GM18868 (cell line): ENCODE results near the gene HTR3D.
"Not testable (repeated sequence)": the region's sequence is repeated elsewhere in the genome, so short reads cannot be mapped to it uniquely, and the experiment has no call there.

Source experiments
- ATAC-seq: cut with Tn5 transposase; IDR thresholded peaks from one replicate; pipeline ENCODE4 v1.9.1; 2021; ENCODE audit warnings: mild to moderate bottlenecking, moderate library complexity; ENCODE audit not compliant: unreplicated experiment

HTR3D gene

GRCh38 chr3:184062637-184063036 is 31.1 kb downstream of the HTR3D start:
- no peak for ATAC-seq

GRCh38 chr3:184066211-184066610 is 34.7 kb downstream of the HTR3D start:
- ATAC-seq, result no peak

GRCh38 chr3:184067573-184068055 is 36.1 kb downstream of the HTR3D start:
- ATAC-seq, result no peak

GRCh38 chr3:184068344-184068743 is 36.8 kb downstream of the HTR3D start:
- ATAC-seq, result no peak

GRCh38 chr3:184071142-184071541 is 39.6 kb downstream of the HTR3D start:
- not testable (repeated sequence) for ATAC-seq

GRCh38 chr3:184073621-184074020 is 42.1 kb downstream of the HTR3D start:
- no peak for ATAC-seq

- no peak for ATAC-seq
These were observed 44.4 kb downstream of the HTR3D start for GRCh38 chr3:184075901-184076300.

- no peak for ATAC-seq
These were observed 46.3 kb downstream of the HTR3D start for GRCh38 chr3:184077881-184078280.

- no peak for ATAC-seq
These were observed 47.3 kb downstream of the HTR3D start for GRCh38 chr3:184078851-184079250.

GRCh38 chr3:184081116-184081830 is 49.7 kb downstream of the HTR3D start:
- no peak for ATAC-seq

GRCh38 chr3:184082034-184082433 is 50.5 kb downstream of the HTR3D start:
- no peak for ATAC-seq

- no peak for ATAC-seq
These were observed 50.9 kb downstream of the HTR3D start for GRCh38 chr3:184082465-184082864.

GRCh38 chr3:184085389-184085852 is 53.9 kb downstream of the HTR3D start:
- no peak for ATAC-seq
